Breast epithelium (tissue), 3 donors: ENCODE results near the gene ACOT8.

Experiments used
- CTCF ChIP-seq, 3 donors: fragments of 450-650 bp; IDR thresholded peaks; one replicate each; pipeline ENCODE4 v1.5.1; 2016 to 2017; ENCODE audit warnings: antibody characterized with exemption in 3 of 3, mild to moderate bottlenecking in 3 of 3, moderate library complexity in 3 of 3
- POLR2A ChIP-seq: fragments of 450-650 bp; IDR thresholded peaks from one replicate; pipeline ENCODE4 v1.6.1; 2016; ENCODE audit warnings: antibody characterized with exemption, mild to moderate bottlenecking, moderate library complexity
- POLR2AphosphoS5 ChIP-seq, 3 donors: sonication (generic); formaldehyde crosslinking; IDR thresholded peaks; one replicate each; pipeline ENCODE4 v1.6.1; 2017; ENCODE audit warnings: antibody characterized with exemption in 3 of 3

DNA sequence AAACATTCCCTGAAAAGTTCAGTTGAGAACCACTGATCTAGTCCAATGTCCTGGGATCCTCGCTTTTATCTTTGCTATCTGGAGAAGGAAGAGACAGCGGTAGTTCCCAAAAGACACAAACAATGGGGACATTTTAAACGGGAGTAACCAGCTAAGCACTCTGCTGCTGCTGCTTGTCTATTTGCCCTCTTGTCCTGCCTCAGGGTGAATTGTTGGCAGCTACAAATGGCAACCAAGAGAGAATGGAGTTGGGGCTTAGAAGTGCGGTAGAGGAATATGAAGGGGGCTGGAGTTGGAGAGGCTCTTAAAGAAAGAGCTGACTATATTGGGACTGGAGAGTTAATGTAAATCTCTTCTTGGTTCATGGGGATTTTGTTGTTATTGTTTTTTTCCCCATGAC lies 17.4 kb upstream of the ACOT8 start:
- TF ChIP-seq CTCF (IDR thresholded peaks at IDR 0.05) (no peak), POLR2A (no peak), POLR2AphosphoS5 (IDR thresholded peaks at IDR 0.05) (no peak)
